ENCODE data around the gene LIN52. TPM values are rescaled to one million over a fixed set of nuclear protein-coding genes. Genes with fewer than 3 reads are reported as not detected.

LIN52 gene
- total RNA-seq, 5 donors from 2014 or later (not counting 1 experiment from before 2014, with no cell fraction given): 9.7 to 11.2 (median 10.7) TPM

- Histone ChIP-seq H3K27me3 (replicated peaks in 1 of 2; ENCODE audit: control insufficient read depth in 2 of 2, extremely low read depth in 1 of 2, insufficient read depth in 2 of 2, low read length in 1 of 2) (no peaks in the 10 kb centered on the region), H3K4me1 (ENCODE audit: control insufficient read depth in 1 of 2, extremely low read depth in 1 of 2, insufficient read depth in 2 of 2, low read length in 2 of 2) (peaks cover 0 to 4% of the 10 kb centered on the region in 2 experiments), H3K4me3 (ENCODE audit: control insufficient read depth in 1 of 2, extremely low read depth in 1 of 2, low read length in 1 of 2) (no peak overlapping the region), H3K36me3 (ENCODE audit: control insufficient read depth in 2 of 2, extremely low read depth in 1 of 2, insufficient read depth in 1 of 2, low read length in 1 of 2) (no peaks in the 10 kb centered on the region), H3K9me3 (no peaks in the 10 kb centered on the region), H3K27ac (ENCODE audit: low read length) (no peak overlapping the region)
- POLR2A ChIA-PET: no interaction called here
- no peaks in the 10 kb centered on the region for H3K9me3 Mint-ChIP-seq
- peaks cover 36% of the 10 kb centered on the region for H3K36me3 Mint-ChIP-seq
- no peak overlapping the region for H3K4me3 Mint-ChIP-seq
- H3K27me3 Mint-ChIP-seq: no peaks in the 10 kb centered on the region
- ATAC-seq (replicated peaks in 1 of 4): no peak
- H3K4me1 Mint-ChIP-seq: peaks cover 11 to 15% (median 12%) of the 10 kb centered on the region in 3 donors
- no CpG with 5 or more reads among the region's 4 CpGs for WGBS (ENCODE audit: insufficient coverage)
- no peak for DNase-seq
- CTCF ChIA-PET: no interaction called here
- no peak overlapping the region for H3K27ac Mint-ChIP-seq
Observed at GRCh38 chr14:74142523-74142922, 57.8 kb downstream of the LIN52 start.

- H3K4me1 Mint-ChIP-seq: peaks cover 11 to 15% (median 12%) of the 10 kb centered on the region in 3 donors
- Histone ChIP-seq H3K27ac (ENCODE audit: low read length) (no peak overlapping the region), H3K9me3 (no peaks in the 10 kb centered on the region), H3K4me3 (ENCODE audit: control insufficient read depth in 1 of 2, extremely low read depth in 1 of 2, low read length in 1 of 2) (no peak overlapping the region), H3K4me1 (ENCODE audit: control insufficient read depth in 1 of 2, extremely low read depth in 1 of 2, insufficient read depth in 2 of 2, low read length in 2 of 2) (peaks cover 0 to 4% of the 10 kb centered on the region in 2 experiments), H3K36me3 (ENCODE audit: control insufficient read depth in 2 of 2, extremely low read depth in 1 of 2, insufficient read depth in 1 of 2, low read length in 1 of 2) (no peaks in the 10 kb centered on the region), H3K27me3 (replicated peaks in 1 of 2; ENCODE audit: control insufficient read depth in 2 of 2, extremely low read depth in 1 of 2, insufficient read depth in 2 of 2, low read length in 1 of 2) (no peaks in the 10 kb centered on the region)
- no peaks in the 10 kb centered on the region for H3K27me3 Mint-ChIP-seq
- no peak overlapping the region for H3K4me3 Mint-ChIP-seq
- H3K27ac Mint-ChIP-seq: no peak overlapping the region
- no peak for ATAC-seq (replicated peaks in 1 of 4)
- ChIA-PET POLR2A (no interaction called here), CTCF (no interaction called here)
- WGBS (ENCODE audit: insufficient coverage): no CpG with 5 or more reads among the region's 3 CpGs
- H3K9me3 Mint-ChIP-seq: no peaks in the 10 kb centered on the region
- peaks cover 34% of the 10 kb centered on the region for H3K36me3 Mint-ChIP-seq
- DNase-seq: no peak
Observed at GRCh38 chr14:74144789-74145188, 60.0 kb downstream of the LIN52 start.

GRCh38 chr14:74147571-74147970 is 62.8 kb downstream of the LIN52 start:
- peaks cover 11 to 15% (median 12%) of the 10 kb centered on the region in 3 donors for H3K4me1 Mint-ChIP-seq
- H3K36me3 Mint-ChIP-seq: peaks cover 37% of the 10 kb centered on the region
- H3K27me3 Mint-ChIP-seq: no peaks in the 10 kb centered on the region
- no peaks in the 10 kb centered on the region for H3K27me3 ChIP-seq (replicated peaks in 1 of 2; ENCODE audit: control insufficient read depth in 2 of 2, extremely low read depth in 1 of 2, insufficient read depth in 2 of 2, low read length in 1 of 2)
- H3K4me3 Mint-ChIP-seq: no peak overlapping the region
- no peak overlapping the region for H3K4me3 ChIP-seq (ENCODE audit: control insufficient read depth in 1 of 2, extremely low read depth in 1 of 2, low read length in 1 of 2)
- no peaks in the 10 kb centered on the region for H3K9me3 ChIP-seq
- DNase-seq (no peak), ATAC-seq (replicated peaks in 1 of 4) (no peak)
- H3K27ac Mint-ChIP-seq: no peak overlapping the region
- POLR2A ChIA-PET: no interaction called here
- H3K9me3 Mint-ChIP-seq: no peaks in the 10 kb centered on the region
- CTCF ChIA-PET: interaction anchor here in 1 of 2 donors (0.5 kb wide), 1 partner anchor 46 kb away, joined by 3 read pairs; no protein-coding TSS in a partner anchor
- H3K36me3 ChIP-seq (ENCODE audit: control insufficient read depth in 2 of 2, extremely low read depth in 1 of 2, insufficient read depth in 1 of 2, low read length in 1 of 2): no peaks in the 10 kb centered on the region
- WGBS (ENCODE audit: insufficient coverage): no CpG with 5 or more reads among the region's 1 CpG
- peaks cover 0 to 4% of the 10 kb centered on the region in 2 experiments for H3K4me1 ChIP-seq (ENCODE audit: control insufficient read depth in 1 of 2, extremely low read depth in 1 of 2, insufficient read depth in 2 of 2, low read length in 2 of 2)
- H3K27ac ChIP-seq (ENCODE audit: low read length): no peak overlapping the region

GRCh38 chr14:74148705-74149104 is 63.9 kb downstream of the LIN52 start:
- Mint-ChIP-seq H3K36me3 (peaks cover 35% of the 10 kb centered on the region), H3K9me3 (no peaks in the 10 kb centered on the region), H3K27ac (no peak overlapping the region), H3K27me3 (no peaks in the 10 kb centered on the region), H3K4me1 (peaks cover 10 to 12% (median 12%) of the 10 kb centered on the region in 3 donors), H3K4me3 (no peak overlapping the region)
- Histone ChIP-seq H3K27ac (ENCODE audit: low read length) (no peak overlapping the region), H3K27me3 (replicated peaks in 1 of 2; ENCODE audit: control insufficient read depth in 2 of 2, extremely low read depth in 1 of 2, insufficient read depth in 2 of 2, low read length in 1 of 2) (no peaks in the 10 kb centered on the region), H3K4me1 (ENCODE audit: control insufficient read depth in 1 of 2, extremely low read depth in 1 of 2, insufficient read depth in 2 of 2, low read length in 2 of 2) (peaks cover 0 to 4% of the 10 kb centered on the region in 2 experiments), H3K9me3 (no peaks in the 10 kb centered on the region), H3K4me3 (ENCODE audit: control insufficient read depth in 1 of 2, extremely low read depth in 1 of 2, low read length in 1 of 2) (no peak overlapping the region), H3K36me3 (ENCODE audit: control insufficient read depth in 2 of 2, extremely low read depth in 1 of 2, insufficient read depth in 1 of 2, low read length in 1 of 2) (no peaks in the 10 kb centered on the region)
- ATAC-seq (replicated peaks in 1 of 4) (no peak), DNase-seq (no peak)
- POLR2A ChIA-PET: no interaction called here
- WGBS (ENCODE audit: insufficient coverage): 80% methylated on average over 1 of the region's 2 CpGs
- CTCF ChIA-PET: no interaction called here

GRCh38 chr14:74155287-74155686 is 70.5 kb downstream of the LIN52 start:
- ChIA-PET CTCF (no interaction called here), POLR2A (interaction anchor here in 1 of 2 donors (0.6 kb wide), 1 partner anchor 819 kb away, joined by 3 read pairs; no protein-coding TSS in a partner anchor)
- no peak for ATAC-seq (replicated peaks in 1 of 4)
- H3K4me1 Mint-ChIP-seq: no peaks in the 10 kb centered on the region
- WGBS (ENCODE audit: insufficient coverage): 90% methylated on average over 1 of the region's 6 CpGs
- Histone ChIP-seq H3K9me3 (no peaks in the 10 kb centered on the region), H3K27me3 (replicated peaks in 1 of 2; ENCODE audit: control insufficient read depth in 2 of 2, extremely low read depth in 1 of 2, insufficient read depth in 2 of 2, low read length in 1 of 2) (no peaks in the 10 kb centered on the region), H3K4me1 (ENCODE audit: control insufficient read depth in 1 of 2, extremely low read depth in 1 of 2, insufficient read depth in 2 of 2, low read length in 2 of 2) (no peaks in the 10 kb centered on the region), H3K36me3 (ENCODE audit: control insufficient read depth in 2 of 2, extremely low read depth in 1 of 2, insufficient read depth in 1 of 2, low read length in 1 of 2) (no peaks in the 10 kb centered on the region), H3K4me3 (ENCODE audit: control insufficient read depth in 1 of 2, extremely low read depth in 1 of 2, low read length in 1 of 2) (no peak overlapping the region), H3K27ac (ENCODE audit: low read length) (no peak overlapping the region)
- no peaks in the 10 kb centered on the region for H3K9me3 Mint-ChIP-seq
- no peaks in the 10 kb centered on the region for H3K27me3 Mint-ChIP-seq
- H3K36me3 Mint-ChIP-seq: peaks cover 12% of the 10 kb centered on the region
- DNase-seq: no peak
- no peak overlapping the region for H3K27ac Mint-ChIP-seq
- H3K4me3 Mint-ChIP-seq: no peak overlapping the region

- Mint-ChIP-seq H3K4me3 (no peak overlapping the region), H3K36me3 (peaks cover 12% of the 10 kb centered on the region), H3K27ac (no peak overlapping the region), H3K27me3 (no peaks in the 10 kb centered on the region), H3K4me1 (no peaks in the 10 kb centered on the region), H3K9me3 (no peaks in the 10 kb centered on the region)
- ChIA-PET POLR2A (interaction anchor here in 1 of 2 donors (0.6 kb wide), 1 partner anchor 818 kb away, joined by 3 read pairs; no protein-coding TSS in a partner anchor), CTCF (no interaction called here)
- DNase-seq (no peak), ATAC-seq (replicated peaks in 1 of 4) (no peak)
- Histone ChIP-seq H3K4me3 (ENCODE audit: control insufficient read depth in 1 of 2, extremely low read depth in 1 of 2, low read length in 1 of 2) (no peak overlapping the region), H3K27me3 (replicated peaks in 1 of 2; ENCODE audit: control insufficient read depth in 2 of 2, extremely low read depth in 1 of 2, insufficient read depth in 2 of 2, low read length in 1 of 2) (no peaks in the 10 kb centered on the region), H3K36me3 (ENCODE audit: control insufficient read depth in 2 of 2, extremely low read depth in 1 of 2, insufficient read depth in 1 of 2, low read length in 1 of 2) (no peaks in the 10 kb centered on the region), H3K4me1 (ENCODE audit: control insufficient read depth in 1 of 2, extremely low read depth in 1 of 2, insufficient read depth in 2 of 2, low read length in 2 of 2) (no peaks in the 10 kb centered on the region), H3K27ac (ENCODE audit: low read length) (no peak overlapping the region), H3K9me3 (no peaks in the 10 kb centered on the region)
- WGBS (ENCODE audit: insufficient coverage): no CpG with 5 or more reads among the region's 1 CpG
Observed at GRCh38 chr14:74155749-74156148, 71.0 kb downstream of the LIN52 start.

- ChIA-PET CTCF (no interaction called here), POLR2A (no interaction called here)
- no peaks in the 10 kb centered on the region for H3K4me1 ChIP-seq (ENCODE audit: control insufficient read depth in 1 of 2, extremely low read depth in 1 of 2, insufficient read depth in 2 of 2, low read length in 2 of 2)
- DNase-seq (no peak), ATAC-seq (replicated peaks in 1 of 4) (no peak)
- H3K4me3 Mint-ChIP-seq: no peak overlapping the region
- H3K36me3 Mint-ChIP-seq: peaks cover 30% of the 10 kb centered on the region
- no peaks in the 10 kb centered on the region for H3K4me1 Mint-ChIP-seq
- H3K27ac ChIP-seq (ENCODE audit: low read length): no peak overlapping the region
- no peaks in the 10 kb centered on the region for H3K9me3 Mint-ChIP-seq
- no peak overlapping the region for H3K4me3 ChIP-seq (ENCODE audit: control insufficient read depth in 1 of 2, extremely low read depth in 1 of 2, low read length in 1 of 2)
- H3K9me3 ChIP-seq: no peaks in the 10 kb centered on the region
- no peaks in the 10 kb centered on the region for H3K36me3 ChIP-seq (ENCODE audit: control insufficient read depth in 2 of 2, extremely low read depth in 1 of 2, insufficient read depth in 1 of 2, low read length in 1 of 2)
- no peak overlapping the region for H3K27ac Mint-ChIP-seq
- no peaks in the 10 kb centered on the region for H3K27me3 ChIP-seq (replicated peaks in 1 of 2; ENCODE audit: control insufficient read depth in 2 of 2, extremely low read depth in 1 of 2, insufficient read depth in 2 of 2, low read length in 1 of 2)
- WGBS (ENCODE audit: insufficient coverage): no CpG with 5 or more reads among the region's 2 CpGs
- H3K27me3 Mint-ChIP-seq: no peaks in the 10 kb centered on the region
Observed at GRCh38 chr14:74160763-74161162, 76.0 kb downstream of the LIN52 start.
